IMR-90 (cell line): Measurements from ENCODE around the gene GSTP1.

ENCODE experiments used
- BHLHE40 ChIP-seq: fragments of 150-350 bp; IDR thresholded peaks from 2 replicates; pipeline ENCODE4 v1.6.1; 2016; ENCODE audit warnings: mild to moderate bottlenecking, low read depth, low read length
- CHD1 ChIP-seq: IDR thresholded peaks from 2 replicates; pipeline ENCODE4 v1.6.1; 2012; ENCODE audit warnings: low read depth, low read length, improper control_type of control experiment
- CTCF ChIP-seq: conservative IDR thresholded peaks from 2 replicates; pipeline ENCODE4 v1.5.1; 2012; ENCODE audit warnings: mild to moderate bottlenecking, low read depth, low read length, improper control_type of control experiment
- MAFK ChIP-seq: IDR thresholded peaks from 2 replicates; pipeline ENCODE4 v1.6.1; 2012; ENCODE audit warnings: low read depth, low read length, improper control_type of control experiment
- MXI1 ChIP-seq: IDR thresholded peaks from 2 replicates; pipeline ENCODE4 v1.6.1; 2012; ENCODE audit warnings: low read depth, mild to moderate bottlenecking, low read length, moderate library complexity, borderline replicate concordance
- NFE2L2 ChIP-seq: fragments of 150-350 bp; IDR thresholded peaks from 2 replicates; pipeline ENCODE4 v1.6.1; 2016; ENCODE audit warnings: low read depth, mild to moderate bottlenecking, low read length
- POLR2A ChIP-seq: IDR thresholded peaks from 2 replicates; pipeline ENCODE4 v1.6.1; 2012; ENCODE audit warnings: mild to moderate bottlenecking, low read depth, low read length

- no peak for TF ChIP-seq POLR2A
- TF ChIP-seq MAFK: no peak
- TF ChIP-seq CTCF: no peak
- no peak for TF ChIP-seq BHLHE40
- no peak for TF ChIP-seq NFE2L2
- no peak for TF ChIP-seq MXI1
- TF ChIP-seq CHD1: no peak
Measured at GRCh38 chr11:67572305-67572704, 11.3 kb upstream of the GSTP1 start.
